WTC11 (cell line): ENCODE measurements around the gene ZNF503.

Source experiments
- CTCF ChIP-seq: fragments of 200-600 bp; IDR thresholded peaks from 2 replicates; pipeline ENCODE4 v1.8.0; 2022; ENCODE audit warnings: antibody characterized with exemption
- ELF4 ChIP-seq: sonication (generic); formaldehyde crosslinking; IDR thresholded peaks from 2 replicates; pipeline ENCODE4 v1.8.1; 2022; ENCODE audit warnings: low read depth, mild to moderate bottlenecking, moderate library complexity, missing genetic modification reagents
- KAT7 ChIP-seq: sonication (generic); formaldehyde crosslinking; IDR thresholded peaks from 2 replicates; pipeline ENCODE4 v1.8.1; 2023; ENCODE audit warnings: missing genetic modification reagents, mild to moderate bottlenecking, borderline replicate concordance
- NR3C1 ChIP-seq: sonication (generic); formaldehyde crosslinking; conservative IDR thresholded peaks from 2 replicates; pipeline ENCODE4 v1.8.1; 2023; ENCODE audit warnings: low read depth, mild to moderate bottlenecking, missing genetic modification reagents

- no peak for TF ChIP-seq CTCF
- no peak for TF ChIP-seq ELF4 (CRISPR knock-in tag)
- no peak for TF ChIP-seq NR3C1
- no peak for TF ChIP-seq KAT7 (CRISPR knock-in tag)
Observed at GRCh38 chr10:75357500-75357899, 44.1 kb downstream of the ZNF503 start.
